HEK293 (cell line): ENCODE measurements around the gene ZNF365.

ENCODE experiments used
- CTCF ChIA-PET: fragments of 350-600 bp; formaldehyde crosslinking; extraction: SDS; loops from one replicate; lab custom pipeline; 2021; ENCODE audit warnings: antibody characterized with exemption; lab: Yijun Ruan, JAX
- POLR2A ChIA-PET: fragments of 300-600 bp; formaldehyde crosslinking; extraction: SDS; loops from one replicate; lab custom pipeline; 2020; ENCODE audit warnings: antibody characterized with exemption, inconsistent platforms; lab: Yijun Ruan, JAX
- H3K27ac ChIP-seq: fragments of 200-500 bp; sonication (Bioruptor generic); 2 replicates; pipeline ENCODE4 v1.5.1; 2014; ENCODE audit warnings: low read depth, low read length, control low read depth, inconsistent platforms; ENCODE audit errors: extremely low read depth
- H3K36me3 ChIP-seq, 2 experiments: fragments of 200-500 bp in 1 of 2; sonication (Bioruptor generic) in 1 of 2; 1 replicate in 1 of 2; 2 replicates in 1 of 2; pipeline ENCODE4 v1.5.1; 2014 to 2017; ENCODE audit warnings: inconsistent platforms in 2 of 2, low read length in 2 of 2; ENCODE audit not compliant: control insufficient read depth in 2 of 2, insufficient read depth in 1 of 2
- H3K4me1 ChIP-seq: fragments of 200-500 bp; sonication (Bioruptor generic); 2 replicates; pipeline ENCODE4 v1.5.1; 2014; ENCODE audit warnings: mild to moderate bottlenecking, low read length, inconsistent platforms; ENCODE audit not compliant: control insufficient read depth, insufficient read depth
- H3K4me3 ChIP-seq: 2 replicates; pipeline ENCODE4 v1.5.1; 2011; ENCODE audit warnings: low read depth, mild to moderate bottlenecking, control low read depth, low read length, moderate library complexity
- H3K9me3 ChIP-seq: fragments of 200-500 bp; sonication (Bioruptor generic); 2 replicates; pipeline ENCODE4 v1.5.1; 2014; ENCODE audit warnings: low read depth, low read length, inconsistent platforms; ENCODE audit not compliant: control insufficient read depth, insufficient read depth
- REPIN1 ChIP-seq: fragments of 450-650 bp; formaldehyde crosslinking; IDR thresholded peaks from 2 replicates; pipeline ENCODE4 v1.5.1; 2017; ENCODE audit warnings: missing biosample characterization, missing genetic modification characterization, low read depth
- ZFHX2 ChIP-seq: fragments of 450-650 bp; formaldehyde crosslinking; conservative IDR thresholded peaks from 2 replicates; pipeline ENCODE4 v1.5.1; 2016; ENCODE audit warnings: missing biosample characterization, missing genetic modification characterization
- ZNF202 ChIP-seq: fragments of 450-650 bp; formaldehyde crosslinking; IDR thresholded peaks from 2 replicates; pipeline ENCODE4 v1.5.1; 2016; ENCODE audit warnings: missing biosample characterization, missing genetic modification characterization, borderline replicate concordance
- ZNF24 ChIP-seq: fragments of 450-650 bp; formaldehyde crosslinking; IDR thresholded peaks from 2 replicates; pipeline ENCODE4 v1.5.1; 2016; ENCODE audit warnings: missing biosample characterization, missing genetic modification characterization
- ZNF311 ChIP-seq: fragments of 450-650 bp; formaldehyde crosslinking; IDR thresholded peaks from 2 replicates; pipeline ENCODE4 v1.5.1; 2017; ENCODE audit warnings: missing biosample characterization, missing genetic modification characterization, borderline replicate concordance
- ZNF529 ChIP-seq: fragments of 450-650 bp; formaldehyde crosslinking; IDR thresholded peaks from 2 replicates; pipeline ENCODE4 v1.5.1; 2017; ENCODE audit warnings: missing genetic modification characterization, missing biosample characterization; ENCODE audit not compliant: insufficient replicate concordance

Gene ZNF365

DNA sequence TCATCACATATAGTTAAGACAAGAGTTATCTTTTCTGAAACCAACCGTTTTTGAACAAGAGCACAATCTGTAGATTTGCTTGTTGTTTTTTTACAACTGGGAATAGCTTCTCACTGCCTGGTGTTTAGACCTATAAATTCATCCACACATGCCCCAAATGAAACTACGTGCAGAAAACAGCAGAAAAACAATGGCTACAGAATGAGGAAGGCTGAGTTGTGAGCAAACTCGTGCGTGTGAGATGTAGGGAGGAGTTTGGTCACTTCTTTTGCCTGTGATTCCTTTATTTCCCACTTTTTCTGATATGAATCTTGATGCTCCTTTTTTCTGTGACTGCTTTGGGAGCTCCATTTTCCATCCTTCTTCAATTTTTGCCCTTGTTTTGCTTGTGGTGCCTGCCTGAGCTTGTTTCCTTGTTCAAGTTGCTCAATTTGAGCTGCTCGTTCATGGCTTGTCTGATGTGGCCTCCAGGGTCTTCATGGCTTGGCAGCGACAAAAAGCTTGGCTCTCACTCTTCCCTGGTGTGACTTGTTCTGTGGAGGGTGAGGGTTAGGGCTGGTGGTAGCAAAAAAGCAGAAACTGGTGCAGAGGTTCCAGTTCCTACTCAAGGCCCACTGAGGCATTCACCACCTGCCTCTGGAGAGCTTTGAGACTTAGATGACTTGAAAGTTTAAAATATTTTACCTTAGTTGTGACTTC is 76.9 kb downstream of the ZNF365 start (continued):
- TF ChIP-seq ZNF529 (tag by site-specific recombination): no peak
- no peak for TF ChIP-seq ZNF24 (tag by site-specific recombination)
- no peak for TF ChIP-seq ZNF311 (tag by site-specific recombination)
- no peak for TF ChIP-seq ZFHX2
- TF ChIP-seq REPIN1 (tag by site-specific recombination): no peak

DNA sequence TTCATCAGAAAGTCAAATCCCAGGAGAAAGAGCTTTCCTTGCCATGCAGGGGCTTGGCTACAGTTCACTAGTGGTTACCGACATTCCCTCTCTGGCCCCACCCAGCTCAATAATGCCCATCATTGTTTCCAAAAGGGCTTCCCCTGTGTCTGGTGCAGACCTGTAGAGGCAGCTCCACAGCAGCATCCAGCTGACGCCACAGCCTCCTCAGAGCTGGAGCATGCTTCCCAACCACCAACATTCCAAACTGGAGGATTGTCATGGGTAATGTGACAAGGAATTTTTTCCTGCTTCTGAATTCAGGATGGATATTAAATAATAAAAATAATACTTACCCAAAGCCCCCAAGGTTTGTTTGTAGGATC is 77.4 kb downstream of the ZNF365 start:
- TF ChIP-seq ZNF202 (tag by site-specific recombination): no peak
- CTCF ChIA-PET: interaction anchor here (1.4 to 3.4 kb wide), 2 partner anchors 14 to 18 kb away, joined by 3 to 15 read pairs; no protein-coding TSS in a partner anchor
- H3K9me3 ChIP-seq: no peaks in the 10 kb centered on the region
- H3K4me3 ChIP-seq: no peak overlapping the region
- H3K36me3 ChIP-seq: no peaks in the 10 kb centered on the region
- H3K4me1 ChIP-seq: no peaks in the 10 kb centered on the region
- POLR2A ChIA-PET: no interaction called here
- H3K27ac ChIP-seq: no peak overlapping the region
